HEK293 (cell line): ENCODE results near the gene ICAM2.

Source experiments
- BCL11A ChIP-seq: fragments of 450-650 bp; formaldehyde crosslinking; IDR thresholded peaks from 2 replicates; pipeline ENCODE4 v1.5.1; 2016; ENCODE audit warnings: low read depth, missing biosample characterization, missing genetic modification characterization
- REST ChIP-seq: fragments of 450-650 bp; formaldehyde crosslinking; IDR thresholded peaks from 2 replicates; pipeline ENCODE4 v1.5.1; 2016; ENCODE audit warnings: missing biosample characterization, missing genetic modification characterization
- YY1 ChIP-seq: fragments of 450-650 bp; formaldehyde crosslinking; IDR thresholded peaks from 2 replicates; pipeline ENCODE4 v1.5.1; 2018; ENCODE audit warnings: missing biosample characterization, missing genetic modification characterization
- ZNF121 ChIP-seq: fragments of 450-650 bp; formaldehyde crosslinking; IDR thresholded peaks from 2 replicates; pipeline ENCODE4 v1.5.1; 2016; ENCODE audit warnings: missing biosample characterization, missing genetic modification characterization
- ZNF138 ChIP-seq: fragments of 450-650 bp; formaldehyde crosslinking; IDR thresholded peaks from 2 replicates; pipeline ENCODE4 v1.5.1; 2016; ENCODE audit warnings: missing biosample characterization, missing genetic modification characterization, borderline replicate concordance
- ZNF311 ChIP-seq: fragments of 450-650 bp; formaldehyde crosslinking; IDR thresholded peaks from 2 replicates; pipeline ENCODE4 v1.5.1; 2017; ENCODE audit warnings: missing biosample characterization, missing genetic modification characterization, borderline replicate concordance
- ZNF510 ChIP-seq: fragments of 450-650 bp; formaldehyde crosslinking; IDR thresholded peaks from 2 replicates; pipeline ENCODE4 v1.5.1; 2018; ENCODE audit warnings: mild to moderate bottlenecking, missing genetic modification characterization, missing biosample characterization; ENCODE audit not compliant: insufficient replicate concordance
- ZNF530 ChIP-seq: fragments of 450-650 bp; formaldehyde crosslinking; IDR thresholded peaks from 2 replicates; pipeline ENCODE4 v1.5.1; 2016; ENCODE audit warnings: low read depth, missing biosample characterization, missing genetic modification characterization
- ZNF664 ChIP-seq: fragments of 450-650 bp; formaldehyde crosslinking; IDR thresholded peaks from 2 replicates; pipeline ENCODE4 v1.5.1; 2016; ENCODE audit warnings: missing biosample characterization, missing genetic modification characterization
- TF ChIP-seq, protein P1 (sequence below): fragments of 450-650 bp; formaldehyde crosslinking; IDR thresholded peaks from 2 replicates; pipeline ENCODE4 v1.5.1; 2016; ENCODE audit warnings: missing biosample characterization, missing genetic modification characterization
- TF ChIP-seq, protein P2 (sequence below): fragments of 450-650 bp; formaldehyde crosslinking; IDR thresholded peaks from 2 replicates; pipeline ENCODE4 v1.5.1; 2016; ENCODE audit warnings: missing biosample characterization, missing genetic modification characterization, borderline replicate concordance

- TF ChIP-seq ZNF664 (tag by site-specific recombination) (no peak), ZNF138 (tag by site-specific recombination) (no peak), BCL11A (tag by site-specific recombination) (no peak), REST (no peak), ZNF121 (tag by site-specific recombination) (no peak), ZNF311 (tag by site-specific recombination) (no peak), YY1 (tag by site-specific recombination) (no peak), ZNF510 (tag by site-specific recombination) (no peak), ZNF530 (tag by site-specific recombination) (no peak)
- TF ChIP-seq, protein P1, sequence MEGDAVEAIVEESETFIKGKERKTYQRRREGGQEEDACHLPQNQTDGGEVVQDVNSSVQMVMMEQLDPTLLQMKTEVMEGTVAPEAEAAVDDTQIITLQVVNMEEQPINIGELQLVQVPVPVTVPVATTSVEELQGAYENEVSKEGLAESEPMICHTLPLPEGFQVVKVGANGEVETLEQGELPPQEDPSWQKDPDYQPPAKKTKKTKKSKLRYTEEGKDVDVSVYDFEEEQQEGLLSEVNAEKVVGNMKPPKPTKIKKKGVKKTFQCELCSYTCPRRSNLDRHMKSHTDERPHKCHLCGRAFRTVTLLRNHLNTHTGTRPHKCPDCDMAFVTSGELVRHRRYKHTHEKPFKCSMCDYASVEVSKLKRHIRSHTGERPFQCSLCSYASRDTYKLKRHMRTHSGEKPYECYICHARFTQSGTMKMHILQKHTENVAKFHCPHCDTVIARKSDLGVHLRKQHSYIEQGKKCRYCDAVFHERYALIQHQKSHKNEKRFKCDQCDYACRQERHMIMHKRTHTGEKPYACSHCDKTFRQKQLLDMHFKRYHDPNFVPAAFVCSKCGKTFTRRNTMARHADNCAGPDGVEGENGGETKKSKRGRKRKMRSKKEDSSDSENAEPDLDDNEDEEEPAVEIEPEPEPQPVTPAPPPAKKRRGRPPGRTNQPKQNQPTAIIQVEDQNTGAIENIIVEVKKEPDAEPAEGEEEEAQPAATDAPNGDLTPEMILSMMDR (tag by site-specific recombination): no peak
- TF ChIP-seq, protein P2, sequence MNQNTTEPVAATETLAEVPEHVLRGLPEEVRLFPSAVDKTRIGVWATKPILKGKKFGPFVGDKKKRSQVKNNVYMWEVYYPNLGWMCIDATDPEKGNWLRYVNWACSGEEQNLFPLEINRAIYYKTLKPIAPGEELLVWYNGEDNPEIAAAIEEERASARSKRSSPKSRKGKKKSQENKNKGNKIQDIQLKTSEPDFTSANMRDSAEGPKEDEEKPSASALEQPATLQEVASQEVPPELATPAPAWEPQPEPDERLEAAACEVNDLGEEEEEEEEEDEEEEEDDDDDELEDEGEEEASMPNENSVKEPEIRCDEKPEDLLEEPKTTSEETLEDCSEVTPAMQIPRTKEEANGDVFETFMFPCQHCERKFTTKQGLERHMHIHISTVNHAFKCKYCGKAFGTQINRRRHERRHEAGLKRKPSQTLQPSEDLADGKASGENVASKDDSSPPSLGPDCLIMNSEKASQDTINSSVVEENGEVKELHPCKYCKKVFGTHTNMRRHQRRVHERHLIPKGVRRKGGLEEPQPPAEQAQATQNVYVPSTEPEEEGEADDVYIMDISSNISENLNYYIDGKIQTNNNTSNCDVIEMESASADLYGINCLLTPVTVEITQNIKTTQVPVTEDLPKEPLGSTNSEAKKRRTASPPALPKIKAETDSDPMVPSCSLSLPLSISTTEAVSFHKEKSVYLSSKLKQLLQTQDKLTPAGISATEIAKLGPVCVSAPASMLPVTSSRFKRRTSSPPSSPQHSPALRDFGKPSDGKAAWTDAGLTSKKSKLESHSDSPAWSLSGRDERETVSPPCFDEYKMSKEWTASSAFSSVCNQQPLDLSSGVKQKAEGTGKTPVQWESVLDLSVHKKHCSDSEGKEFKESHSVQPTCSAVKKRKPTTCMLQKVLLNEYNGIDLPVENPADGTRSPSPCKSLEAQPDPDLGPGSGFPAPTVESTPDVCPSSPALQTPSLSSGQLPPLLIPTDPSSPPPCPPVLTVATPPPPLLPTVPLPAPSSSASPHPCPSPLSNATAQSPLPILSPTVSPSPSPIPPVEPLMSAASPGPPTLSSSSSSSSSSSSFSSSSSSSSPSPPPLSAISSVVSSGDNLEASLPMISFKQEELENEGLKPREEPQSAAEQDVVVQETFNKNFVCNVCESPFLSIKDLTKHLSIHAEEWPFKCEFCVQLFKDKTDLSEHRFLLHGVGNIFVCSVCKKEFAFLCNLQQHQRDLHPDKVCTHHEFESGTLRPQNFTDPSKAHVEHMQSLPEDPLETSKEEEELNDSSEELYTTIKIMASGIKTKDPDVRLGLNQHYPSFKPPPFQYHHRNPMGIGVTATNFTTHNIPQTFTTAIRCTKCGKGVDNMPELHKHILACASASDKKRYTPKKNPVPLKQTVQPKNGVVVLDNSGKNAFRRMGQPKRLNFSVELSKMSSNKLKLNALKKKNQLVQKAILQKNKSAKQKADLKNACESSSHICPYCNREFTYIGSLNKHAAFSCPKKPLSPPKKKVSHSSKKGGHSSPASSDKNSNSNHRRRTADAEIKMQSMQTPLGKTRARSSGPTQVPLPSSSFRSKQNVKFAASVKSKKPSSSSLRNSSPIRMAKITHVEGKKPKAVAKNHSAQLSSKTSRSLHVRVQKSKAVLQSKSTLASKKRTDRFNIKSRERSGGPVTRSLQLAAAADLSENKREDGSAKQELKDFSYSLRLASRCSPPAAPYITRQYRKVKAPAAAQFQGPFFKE (tag by site-specific recombination): no peak
These were observed 12.6 kb downstream of the ICAM2 start for GRCh38 chr17:64007838-64008282.
